Measurements from ENCODE around the gene RNF121.

RNF121 gene

DNA sequence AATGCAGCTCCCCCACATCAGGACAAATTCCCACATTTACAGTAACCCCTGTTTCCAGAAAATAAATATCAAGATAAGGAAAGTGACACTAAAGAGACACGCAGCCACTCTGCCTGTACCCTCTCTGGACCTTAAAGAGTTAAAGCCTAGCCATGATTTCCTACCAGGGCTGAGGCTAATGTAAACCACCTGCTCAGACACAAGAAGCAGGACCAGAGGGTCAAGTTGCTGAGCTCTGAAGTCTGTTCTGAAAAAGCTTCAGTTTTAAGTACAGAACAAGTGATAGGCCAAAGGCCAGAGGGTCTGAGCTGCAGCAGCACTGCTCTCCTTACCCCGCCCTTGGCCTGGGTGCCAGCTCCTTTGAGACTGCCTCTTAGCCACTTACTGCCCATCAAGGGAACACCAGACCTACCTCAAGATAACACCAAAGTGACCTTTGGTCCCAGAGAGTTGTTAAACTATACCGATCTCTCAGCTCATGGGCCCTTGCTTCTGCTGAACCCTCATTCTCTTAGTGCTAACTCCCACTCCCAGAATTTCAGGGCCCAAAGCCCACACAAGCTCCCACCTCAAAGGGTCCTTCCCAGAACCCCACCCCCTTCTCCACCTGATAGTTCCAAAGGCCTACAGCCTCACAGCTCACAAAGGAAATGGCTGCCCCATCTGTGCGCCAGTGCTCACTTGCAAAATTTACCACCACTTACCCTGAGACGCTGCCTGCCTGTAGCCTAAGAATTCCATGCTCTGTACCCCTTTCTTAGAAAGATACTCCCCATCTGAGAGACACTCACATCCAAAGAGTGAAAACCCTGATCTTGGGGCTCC lies 110.4 kb downstream of the RNF121 start:
- DNase-seq (ENCODE audit: low read depth), result peak; percentile 51

DNA sequence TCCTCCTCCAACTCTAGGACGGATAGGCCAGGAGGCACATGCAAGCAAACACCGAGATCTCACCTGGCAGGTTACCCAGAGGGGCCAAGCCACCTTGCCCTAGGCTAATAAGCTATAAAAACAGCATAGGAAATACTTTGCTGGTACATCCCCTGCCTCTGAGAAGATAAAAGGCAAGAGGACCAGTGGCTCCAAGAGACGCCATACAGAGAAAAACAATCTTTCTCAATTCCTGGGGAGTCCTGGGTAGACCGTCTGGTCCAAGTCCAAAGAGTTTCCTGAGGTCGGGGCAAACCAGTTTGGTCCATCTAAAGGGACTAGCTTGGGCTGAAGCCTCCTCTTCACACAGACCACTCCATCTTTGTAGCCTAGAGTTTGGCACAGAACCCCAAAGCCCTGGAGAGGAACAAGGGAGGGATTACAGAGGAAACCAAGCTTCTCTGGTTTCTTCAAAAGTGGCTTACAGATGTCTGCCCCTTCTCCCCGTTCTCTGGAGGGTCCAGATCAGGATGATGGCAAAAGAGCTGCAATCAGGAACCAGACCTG lies 111.1 kb downstream of the RNF121 start:
- DNase-seq (ENCODE audit: low read depth), result peak; percentile 11

- peak; percentile 93 for DNase-seq (ENCODE audit: low read depth)
Observed at GRCh38 chr11:72040491-72041363, 111.9 kb downstream of the RNF121 start.

- DNase-seq (ENCODE audit: low read depth), result peak; percentile 76
Observed at GRCh38 chr11:72041364-72042063, 112.7 kb downstream of the RNF121 start.

DNA sequence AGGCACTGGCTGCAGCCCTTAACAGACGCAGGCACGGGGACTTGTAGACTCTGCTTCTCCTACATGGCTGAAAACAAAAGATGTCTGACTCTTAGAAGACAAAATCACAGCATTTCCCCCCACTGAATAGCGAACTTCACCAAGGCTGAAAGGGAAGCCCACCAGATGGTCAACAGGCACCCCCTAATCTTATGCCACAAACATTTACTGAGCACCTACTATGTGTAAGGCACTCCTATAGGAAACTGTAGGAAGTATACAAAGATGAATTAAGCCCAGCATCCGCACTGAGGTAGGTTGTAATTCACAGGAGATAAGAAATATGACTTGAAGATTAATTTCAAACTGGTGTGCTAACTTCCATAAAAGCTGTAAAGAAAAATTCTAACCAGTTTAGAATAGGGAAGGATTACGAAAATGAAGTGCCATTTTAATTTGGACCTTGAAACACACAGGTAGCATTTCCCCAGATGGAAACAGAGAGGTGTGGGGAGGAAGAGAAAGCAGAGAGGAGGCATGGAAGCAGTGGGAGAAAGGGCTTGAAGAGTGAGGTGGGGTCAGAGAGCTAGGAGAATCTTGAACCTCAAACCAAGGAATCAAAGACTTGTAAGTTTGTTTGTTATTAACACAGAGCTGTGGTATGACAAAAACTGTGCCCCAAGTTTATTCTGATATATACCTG lies 113.4 kb downstream of the RNF121 start:
- DNase-seq (ENCODE audit: low read depth), result no peak

DNA sequence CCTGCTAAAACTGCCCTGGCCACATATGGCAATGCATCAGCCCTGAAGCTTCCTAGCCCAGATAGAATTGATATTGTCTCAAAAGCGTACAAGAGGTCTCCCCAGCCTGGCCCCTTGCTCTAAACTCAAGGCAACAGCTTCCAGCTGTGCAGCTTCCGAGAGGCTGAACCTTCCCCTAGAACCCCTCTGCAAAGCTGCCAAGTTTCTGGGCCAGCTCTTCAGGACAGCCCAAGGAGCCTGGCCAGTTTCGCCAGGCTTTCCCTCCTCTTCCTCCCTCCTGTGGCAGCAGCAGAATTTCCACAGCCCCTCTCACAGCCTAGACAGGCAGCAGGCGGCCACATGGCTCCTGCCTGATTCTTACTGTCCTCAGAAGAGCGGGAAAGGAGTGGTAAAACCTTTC lies 117.0 kb downstream of the RNF121 start:
- no peak for DNase-seq (ENCODE audit: low read depth)

Measured in iris pigment epithelial cell (primary cell).